ENCODE results near the gene CLTA.

DNA sequence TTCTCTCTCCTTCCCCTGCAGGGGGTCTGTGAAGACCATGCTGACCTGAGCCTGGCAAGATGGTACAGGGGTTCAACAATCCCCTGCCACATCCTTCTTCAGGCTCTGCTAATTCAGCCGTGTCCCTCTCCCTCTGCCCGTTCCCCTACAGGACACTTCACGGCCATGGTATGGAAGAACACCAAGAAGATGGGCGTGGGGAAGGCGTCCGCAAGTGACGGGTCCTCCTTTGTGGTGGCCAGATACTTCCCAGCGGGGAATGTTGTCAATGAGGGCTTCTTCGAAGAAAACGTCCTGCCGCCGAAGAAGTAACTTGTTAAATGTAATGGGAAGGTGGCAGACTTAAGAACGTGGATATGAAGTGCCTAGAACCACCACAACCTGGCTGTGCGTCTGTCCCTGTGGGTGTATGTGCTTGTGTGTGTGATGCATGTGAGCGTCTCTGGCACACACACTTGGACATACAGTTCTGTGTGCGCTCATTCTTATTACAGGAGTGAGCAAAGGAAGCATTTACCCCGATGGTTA, 28.4 kb upstream of the CLTA start:
- TF ChIP-seq, protein P1, sequence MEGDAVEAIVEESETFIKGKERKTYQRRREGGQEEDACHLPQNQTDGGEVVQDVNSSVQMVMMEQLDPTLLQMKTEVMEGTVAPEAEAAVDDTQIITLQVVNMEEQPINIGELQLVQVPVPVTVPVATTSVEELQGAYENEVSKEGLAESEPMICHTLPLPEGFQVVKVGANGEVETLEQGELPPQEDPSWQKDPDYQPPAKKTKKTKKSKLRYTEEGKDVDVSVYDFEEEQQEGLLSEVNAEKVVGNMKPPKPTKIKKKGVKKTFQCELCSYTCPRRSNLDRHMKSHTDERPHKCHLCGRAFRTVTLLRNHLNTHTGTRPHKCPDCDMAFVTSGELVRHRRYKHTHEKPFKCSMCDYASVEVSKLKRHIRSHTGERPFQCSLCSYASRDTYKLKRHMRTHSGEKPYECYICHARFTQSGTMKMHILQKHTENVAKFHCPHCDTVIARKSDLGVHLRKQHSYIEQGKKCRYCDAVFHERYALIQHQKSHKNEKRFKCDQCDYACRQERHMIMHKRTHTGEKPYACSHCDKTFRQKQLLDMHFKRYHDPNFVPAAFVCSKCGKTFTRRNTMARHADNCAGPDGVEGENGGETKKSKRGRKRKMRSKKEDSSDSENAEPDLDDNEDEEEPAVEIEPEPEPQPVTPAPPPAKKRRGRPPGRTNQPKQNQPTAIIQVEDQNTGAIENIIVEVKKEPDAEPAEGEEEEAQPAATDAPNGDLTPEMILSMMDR (IDR thresholded peaks at IDR 0.05 in 4 of 5, conservative IDR thresholded peaks at IDR 0.05 in 1 of 5) = no peak
- no peak for TF ChIP-seq POLR2A (IDR thresholded peaks at IDR 0.05)
